Ammon's horn (tissue), 1 donor: ENCODE results near the gene SNX22.

Experiments used
- DNase-seq: peaks from one replicate; pipeline ENCODE4 v3.0.0-alpha.2; 2016; ENCODE audit warnings: low spot score

The SNX22 gene

DNA sequence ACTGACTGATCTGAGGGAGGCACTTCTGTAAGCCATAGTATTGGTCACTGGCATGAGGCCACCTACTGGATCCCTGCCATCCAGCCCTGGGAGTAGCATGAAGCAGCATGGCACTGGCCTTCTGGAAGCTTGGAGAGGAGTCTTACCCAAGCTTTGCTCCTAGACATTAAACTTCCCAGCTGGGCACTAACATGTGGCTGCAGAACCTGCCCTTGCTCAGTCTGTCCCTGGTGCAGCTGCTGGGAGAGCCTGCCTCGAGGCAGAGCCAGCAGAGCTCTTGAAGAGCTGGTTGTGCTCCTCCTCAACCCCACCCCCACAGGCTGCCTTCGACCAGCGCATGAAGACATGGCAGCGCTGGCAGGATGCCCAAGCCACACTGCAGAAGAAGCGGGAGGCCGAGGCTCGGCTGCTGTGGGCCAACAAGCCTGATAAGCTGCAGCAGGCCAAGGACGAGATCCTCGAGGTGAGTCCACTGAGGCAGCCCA lies 17.1 kb upstream of the SNX22 start:
- DNase-seq, result peak; percentile 86

DNA sequence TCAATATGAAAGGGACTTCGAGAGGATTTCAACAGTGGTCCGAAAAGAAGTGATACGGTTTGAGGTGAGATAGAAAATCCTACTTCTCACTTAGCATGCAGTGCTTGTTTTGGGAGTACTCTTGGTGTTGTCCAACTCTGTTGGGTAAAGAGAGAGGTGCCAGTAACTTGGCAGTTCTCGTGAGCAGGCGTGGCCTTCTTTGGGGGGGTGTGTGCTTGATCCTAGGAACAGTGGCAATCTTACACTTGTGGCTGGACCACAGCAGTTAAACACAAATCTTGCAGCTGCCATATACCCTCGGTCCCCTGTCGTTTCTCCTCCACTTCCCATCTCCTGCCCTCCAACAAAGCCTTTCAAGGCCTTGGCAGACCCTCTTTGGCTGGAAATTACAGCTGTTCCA lies 15.2 kb upstream of the SNX22 start:
- no peak for DNase-seq

DNA sequence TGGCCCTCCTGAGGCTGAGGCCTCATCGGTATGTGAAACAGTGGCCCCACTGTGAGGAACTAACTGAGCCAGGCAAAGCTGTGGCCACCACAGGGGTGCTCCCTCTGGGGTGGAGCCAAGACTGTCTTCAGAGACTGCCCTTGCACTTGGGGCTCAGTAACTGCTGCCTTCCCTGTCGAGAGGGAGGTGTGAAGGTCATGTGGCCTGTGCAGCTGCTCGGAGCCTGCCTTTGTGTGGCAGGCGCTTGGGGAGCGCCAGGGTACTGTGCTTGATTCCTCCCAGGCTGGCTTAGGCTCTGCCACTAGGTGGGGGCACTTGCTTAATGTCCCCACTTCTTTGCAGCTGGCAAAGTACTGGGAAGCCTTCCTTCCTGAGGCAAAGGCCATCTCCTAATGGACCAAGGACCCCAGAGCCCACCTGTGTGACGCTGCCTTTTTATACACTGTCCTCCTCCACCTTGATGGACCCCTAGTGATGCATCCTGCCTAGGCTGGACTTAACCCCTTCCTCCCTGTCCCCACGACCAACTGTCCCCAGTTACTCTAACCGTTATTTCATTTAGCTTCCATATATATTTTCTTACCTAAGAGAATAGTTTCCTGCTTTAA lies 14.2 kb upstream of the SNX22 start:
- DNase-seq, result peak; percentile 83

DNA sequence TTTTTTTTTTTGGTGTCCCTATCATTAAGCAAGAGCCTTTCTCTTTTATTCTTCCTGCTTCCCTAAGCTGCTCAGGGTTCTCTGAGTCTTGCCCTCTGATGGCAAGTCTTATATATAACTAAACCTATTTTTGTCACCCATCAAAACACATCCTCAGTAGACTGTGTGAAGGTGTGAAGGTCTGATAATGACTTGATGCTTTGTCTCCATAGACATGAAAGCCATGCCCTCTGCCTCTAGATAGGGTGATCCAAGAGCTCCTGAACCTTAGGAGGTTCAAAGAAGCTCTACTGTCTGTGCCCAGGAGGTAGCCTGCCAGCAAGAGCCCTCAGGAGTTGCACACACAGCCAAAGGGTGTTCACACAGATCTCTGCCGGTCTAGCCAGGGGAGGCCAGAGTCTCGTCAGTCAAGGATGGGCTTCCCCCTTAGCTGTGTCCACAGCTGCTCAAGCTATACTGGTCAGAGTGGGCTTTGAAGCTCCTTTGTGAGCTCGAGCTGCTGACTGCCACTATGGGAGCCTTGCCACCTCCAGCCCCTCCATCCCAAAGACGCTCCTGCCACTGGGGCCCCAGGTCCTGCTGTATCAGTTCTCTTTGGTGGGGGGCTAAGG lies 13.1 kb upstream of the SNX22 start:
- no peak for DNase-seq

DNA sequence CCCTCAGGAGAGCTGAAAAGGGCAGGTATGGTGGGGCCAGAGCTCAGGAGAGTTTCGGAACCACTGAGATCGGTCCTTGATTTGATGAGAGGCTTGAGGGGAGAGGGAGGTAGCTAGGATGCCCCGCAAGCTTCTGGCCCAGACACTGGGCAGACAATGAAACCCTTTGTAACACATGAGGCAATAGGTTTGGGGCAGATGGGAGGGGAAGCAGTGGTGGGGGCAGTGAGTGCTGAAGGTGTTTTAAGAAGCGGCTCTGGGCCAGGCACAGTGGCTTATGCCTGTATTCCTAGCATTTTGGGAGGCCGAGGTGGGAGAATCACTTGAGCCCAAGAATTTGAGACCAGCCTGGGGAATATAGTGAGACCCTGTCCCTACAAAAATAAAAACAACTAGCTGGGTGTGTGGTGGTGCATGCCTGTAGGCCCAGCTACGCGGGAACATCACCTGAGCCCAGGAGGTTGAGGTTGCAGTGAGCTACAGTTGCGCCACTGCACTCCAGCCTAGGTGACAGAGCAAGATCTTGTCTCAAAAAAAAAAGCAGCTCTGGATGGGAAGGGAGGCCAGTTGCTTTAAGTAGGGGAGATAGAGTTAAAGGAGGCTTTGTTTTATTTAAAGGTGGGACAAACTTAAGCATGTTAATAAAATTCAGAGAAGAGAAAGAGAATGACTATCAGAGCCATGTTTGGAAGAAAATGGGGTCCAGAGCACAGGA lies 9.6 kb upstream of the SNX22 start:
- DNase-seq, result no peak

DNA sequence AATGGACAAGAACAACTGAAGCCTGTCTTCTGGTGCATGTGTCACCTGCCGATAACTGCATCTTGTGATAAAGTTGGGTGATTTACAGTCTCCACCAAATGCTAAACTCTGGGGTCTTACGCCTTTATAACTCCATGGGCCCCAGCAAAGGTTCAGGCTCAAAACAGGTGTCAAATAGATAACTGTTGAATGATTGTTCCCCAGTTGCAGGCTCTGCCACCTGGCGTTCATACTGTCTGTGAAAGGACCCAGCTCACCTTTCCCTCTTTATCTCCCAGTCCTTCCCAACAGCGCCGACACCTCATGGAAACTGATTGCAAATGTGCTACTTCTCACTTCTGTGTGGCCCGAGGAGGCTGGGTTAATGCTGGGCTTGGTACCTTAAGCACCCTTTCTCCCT lies 8.3 kb upstream of the SNX22 start:
- no peak for DNase-seq

DNA sequence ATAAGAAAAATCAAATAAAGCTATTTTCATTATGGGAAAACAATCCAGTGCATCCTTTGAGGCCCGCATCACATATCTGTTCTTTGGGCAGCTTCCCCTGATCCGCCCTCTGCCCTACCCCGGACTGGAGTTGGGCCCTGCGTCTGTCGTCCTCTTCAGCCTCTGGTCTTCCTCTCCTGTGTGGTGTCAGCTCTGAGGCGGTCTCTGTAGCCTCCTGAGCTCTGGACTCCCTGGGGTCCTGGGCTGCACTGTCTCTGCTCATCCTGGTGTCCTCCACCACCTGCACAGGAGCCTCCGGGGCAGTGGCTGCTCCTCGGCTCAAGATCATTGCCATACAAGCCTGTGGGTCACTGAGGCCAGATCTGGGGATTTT lies 7.4 kb upstream of the SNX22 start:
- DNase-seq, result no peak

DNA sequence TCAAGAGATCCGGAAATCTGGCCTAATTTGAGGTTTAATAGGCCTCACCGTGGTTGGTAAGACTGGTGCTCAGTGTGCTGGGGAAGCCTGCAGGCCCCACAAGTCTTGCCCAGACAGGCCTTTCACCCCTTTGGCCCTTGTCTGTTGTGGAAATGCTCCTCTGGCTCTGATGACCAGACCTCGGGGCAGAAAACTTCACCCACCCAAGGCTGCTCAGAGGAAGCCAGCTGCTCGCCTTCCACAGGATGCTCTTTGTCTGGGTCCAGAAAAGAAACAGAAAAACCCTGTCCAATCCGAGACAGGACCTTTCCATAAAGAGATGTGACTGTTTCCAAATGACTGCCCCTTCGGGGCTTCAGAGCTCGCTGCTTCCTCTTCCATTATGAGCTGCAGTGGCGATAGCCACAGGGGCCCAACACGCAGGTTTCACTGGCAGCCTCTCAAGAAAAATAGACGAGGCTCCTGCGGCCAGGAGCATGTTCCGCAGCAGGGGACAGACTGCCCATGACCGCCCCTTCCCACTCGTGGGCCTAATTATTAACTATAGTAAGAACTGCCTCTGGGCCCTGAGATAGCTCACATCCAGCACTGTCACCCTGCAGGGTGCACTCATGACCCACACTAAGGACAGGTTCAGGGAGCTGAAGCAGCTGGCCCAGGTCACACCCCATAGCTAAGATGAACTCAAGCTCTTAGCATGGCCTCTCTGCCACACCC lies 6.8 kb upstream of the SNX22 start:
- DNase-seq, result no peak

DNA sequence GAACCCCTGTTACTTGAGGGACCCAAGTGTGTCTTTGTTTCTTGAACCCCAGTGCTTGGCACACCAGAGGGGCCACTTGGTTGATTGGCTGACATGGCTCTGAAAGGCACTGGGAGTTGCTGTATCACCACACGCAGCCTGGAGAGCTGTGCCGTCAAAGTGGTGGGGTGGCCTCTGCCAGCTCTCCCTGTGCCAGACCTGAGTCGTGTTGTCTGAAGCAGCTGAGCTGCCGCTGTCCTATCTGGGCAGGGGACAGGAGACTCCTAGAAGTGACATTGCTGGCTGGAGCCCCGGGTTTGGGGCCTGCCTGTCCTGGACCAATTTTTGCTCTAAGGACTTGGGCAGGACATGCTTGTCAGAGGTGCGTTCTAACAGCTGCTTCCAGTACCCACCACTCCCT lies 5.5 kb upstream of the SNX22 start:
- no peak for DNase-seq

DNA sequence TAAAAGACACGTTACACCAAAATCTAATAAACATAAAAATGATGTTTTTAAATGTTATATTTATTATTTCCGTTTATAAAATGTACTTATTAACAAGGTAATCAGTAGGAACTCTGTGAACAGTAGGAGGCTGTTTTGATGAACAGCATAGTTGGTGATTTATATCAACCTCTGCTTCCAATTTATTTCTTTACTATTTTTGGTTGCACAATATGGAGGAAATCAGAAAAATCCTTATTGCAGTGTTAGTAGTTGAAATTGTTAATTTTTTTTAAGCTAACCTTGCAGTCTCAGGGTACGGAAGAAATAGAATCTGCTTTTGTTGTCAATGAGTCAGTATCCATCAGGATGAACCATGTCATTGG lies 5.0 kb upstream of the SNX22 start:
- no peak for DNase-seq

DNA sequence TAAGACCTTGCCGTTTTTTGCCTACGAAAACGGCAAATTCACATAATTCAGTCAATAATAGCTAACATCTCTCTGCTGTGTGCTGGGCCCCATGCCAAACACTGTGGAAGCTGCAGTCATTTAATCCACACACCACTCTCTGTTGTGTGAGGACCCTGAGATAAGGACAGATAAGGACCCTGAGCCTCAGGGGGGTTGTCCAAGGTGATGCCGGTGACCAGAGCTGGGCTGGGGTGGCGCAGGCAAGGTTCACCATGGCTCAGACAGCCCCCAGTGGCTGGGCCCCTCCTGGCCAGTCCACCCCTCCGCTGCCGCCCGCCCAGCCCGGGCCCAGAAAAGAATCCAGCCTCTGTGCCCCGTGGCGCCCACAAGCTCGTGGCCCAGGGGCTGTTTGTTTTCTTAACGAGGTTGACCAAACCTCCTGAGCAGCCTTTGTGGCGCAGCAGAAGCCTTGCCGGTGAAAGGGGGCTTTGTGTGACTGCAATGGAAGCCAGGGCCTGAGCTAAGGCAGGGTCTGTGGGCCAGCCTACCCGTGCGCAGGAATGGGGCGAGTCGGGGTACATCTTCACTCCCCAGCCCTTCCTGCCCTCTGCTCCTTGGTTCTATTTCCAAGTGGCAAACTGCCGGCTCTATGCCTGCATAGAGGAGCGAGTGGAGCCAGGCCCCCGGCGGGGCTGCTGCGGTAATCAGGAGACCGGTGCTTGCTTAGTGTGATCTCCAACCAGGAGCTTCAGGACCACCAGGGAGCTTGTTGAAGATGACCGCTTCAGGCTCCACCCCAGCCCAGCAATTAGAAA lies 4.4 kb upstream of the SNX22 start:
- DNase-seq, result peak; percentile 78

DNA sequence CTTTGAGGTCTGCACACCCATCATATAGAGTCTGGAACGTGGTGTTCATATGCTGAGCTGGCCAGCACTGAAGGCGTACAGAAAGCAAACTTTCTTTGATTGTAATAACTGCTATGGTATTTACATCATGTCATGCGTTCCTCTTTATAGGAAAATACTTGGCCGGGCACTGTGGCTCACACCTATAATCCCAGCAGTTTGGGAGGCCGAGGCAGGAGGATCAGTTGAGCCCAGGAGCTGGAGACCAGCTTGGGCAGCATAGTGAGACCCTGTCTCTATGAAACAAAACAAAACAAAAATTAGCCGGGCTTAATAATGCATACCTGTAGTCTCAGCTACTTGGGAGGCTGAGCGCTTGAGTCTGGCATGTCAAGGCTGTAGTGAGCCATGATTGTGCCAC lies 3.4 kb upstream of the SNX22 start:
- DNase-seq, result no peak

DNA sequence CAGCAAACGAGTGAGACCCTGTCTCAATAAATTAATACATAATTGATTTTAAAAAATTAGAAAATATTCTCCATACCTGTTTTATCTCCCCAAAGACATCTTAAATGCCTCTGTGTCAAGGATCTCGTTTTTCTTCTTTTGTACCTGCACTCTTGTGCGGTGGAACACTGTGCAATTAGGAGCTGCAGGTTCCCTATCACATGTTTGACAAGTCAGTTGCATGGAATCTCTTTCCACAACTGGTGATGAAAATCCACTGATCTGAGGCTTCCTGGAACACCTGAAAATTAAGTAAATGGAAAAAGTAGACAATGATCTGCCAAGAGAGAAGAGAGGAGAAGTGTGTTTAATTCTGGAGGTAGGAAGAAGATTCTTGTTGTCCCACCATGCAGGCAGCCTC lies 3.0 kb upstream of the SNX22 start:
- DNase-seq, result no peak

DNA sequence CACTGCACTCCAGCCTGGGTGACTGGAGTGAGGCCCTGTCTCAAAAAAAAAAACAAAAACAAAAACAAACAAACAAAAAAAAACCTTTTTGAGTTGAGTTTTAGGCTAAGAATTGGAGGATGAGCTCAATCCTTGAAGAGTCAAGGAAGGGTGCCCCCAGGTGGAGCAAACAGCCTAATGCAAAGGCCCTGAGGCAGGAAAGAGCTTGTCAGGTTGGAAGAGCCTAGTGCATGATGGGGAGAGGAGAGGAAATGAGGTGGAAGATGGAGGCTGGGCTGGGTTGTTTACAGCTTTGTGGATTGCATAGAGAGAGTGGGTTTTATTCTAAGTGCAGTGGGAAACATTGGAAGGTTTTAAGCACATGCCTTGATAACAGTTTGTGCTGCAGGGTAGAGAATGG lies 2.1 kb upstream of the SNX22 start:
- no peak for DNase-seq

DNA sequence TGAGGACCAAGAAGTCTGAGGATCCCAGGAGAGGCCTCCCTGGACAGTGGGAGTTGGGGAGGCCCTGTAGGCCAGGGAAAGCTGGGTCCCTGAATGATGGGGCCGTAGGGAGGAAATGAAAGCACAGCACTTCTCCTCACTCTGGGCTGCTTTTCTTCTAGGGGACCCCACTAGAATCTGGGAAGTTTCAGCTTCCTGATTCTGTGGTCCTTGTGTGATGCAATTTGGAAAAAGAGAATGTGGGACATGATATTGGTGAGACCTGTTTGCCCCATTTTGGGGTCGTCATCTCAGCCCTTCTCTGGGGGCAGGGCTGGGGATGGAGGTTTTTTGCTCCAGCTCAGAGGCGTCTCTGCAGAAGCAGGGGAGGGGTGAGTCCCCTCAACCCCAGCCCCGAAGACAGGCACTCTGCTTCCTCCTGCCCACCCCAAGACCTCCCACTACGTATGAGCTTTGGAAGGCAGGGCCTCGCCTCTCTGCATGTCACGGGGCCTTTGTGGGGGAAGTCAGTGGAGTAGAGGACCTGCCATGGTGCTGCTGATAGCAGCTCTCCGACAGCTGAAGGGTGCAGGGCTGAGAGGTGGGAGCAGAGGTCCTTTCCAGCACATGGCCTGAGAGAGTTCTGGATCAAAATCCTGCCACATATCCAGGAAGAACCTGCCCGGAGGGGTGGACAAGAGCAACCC lies 1.5 kb upstream of the SNX22 start:
- no peak for DNase-seq

DNA sequence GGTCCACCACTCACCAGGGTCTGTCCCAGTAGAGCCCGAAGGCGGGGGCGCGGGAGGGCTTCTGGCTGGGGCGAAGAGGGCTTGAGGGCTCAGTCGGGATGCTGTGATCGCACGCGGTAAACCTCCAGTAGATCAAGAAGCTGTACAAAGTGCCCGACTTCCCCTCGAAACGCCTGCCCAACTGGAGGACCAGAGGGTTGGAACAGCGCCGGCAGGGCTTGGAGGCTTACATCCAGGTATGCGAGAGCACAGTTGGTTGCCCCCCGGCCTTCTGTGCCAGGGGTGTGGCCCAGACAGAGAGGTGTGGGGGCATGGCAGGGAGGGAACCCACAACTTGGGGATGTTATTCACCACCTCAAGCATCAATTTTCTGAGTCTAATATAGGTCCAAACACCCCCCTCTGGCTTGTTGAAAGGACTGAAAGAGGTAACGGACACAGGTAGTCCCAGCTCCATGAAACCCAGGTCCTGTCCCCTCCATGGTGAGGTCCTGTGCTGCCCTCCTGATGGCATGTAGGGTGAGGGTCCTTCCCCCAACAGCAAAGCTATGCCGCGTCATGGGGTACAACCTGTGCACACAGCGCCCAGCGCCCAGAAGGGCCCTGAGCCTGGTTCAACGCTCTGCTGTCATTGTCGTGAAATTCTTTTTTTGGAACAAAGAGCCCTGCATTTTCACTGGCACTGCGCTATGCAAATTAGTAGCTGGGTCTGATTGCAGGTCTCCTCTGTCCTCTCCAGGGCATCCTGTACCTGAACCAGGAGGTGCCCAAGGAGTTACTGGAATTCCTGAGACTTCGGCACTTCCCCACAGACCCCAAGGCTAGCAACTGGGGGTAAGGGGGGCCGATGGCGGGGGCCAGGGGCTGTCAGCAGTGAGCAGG lies 1.2 kb downstream of the SNX22 start:
- no peak for DNase-seq

DNA sequence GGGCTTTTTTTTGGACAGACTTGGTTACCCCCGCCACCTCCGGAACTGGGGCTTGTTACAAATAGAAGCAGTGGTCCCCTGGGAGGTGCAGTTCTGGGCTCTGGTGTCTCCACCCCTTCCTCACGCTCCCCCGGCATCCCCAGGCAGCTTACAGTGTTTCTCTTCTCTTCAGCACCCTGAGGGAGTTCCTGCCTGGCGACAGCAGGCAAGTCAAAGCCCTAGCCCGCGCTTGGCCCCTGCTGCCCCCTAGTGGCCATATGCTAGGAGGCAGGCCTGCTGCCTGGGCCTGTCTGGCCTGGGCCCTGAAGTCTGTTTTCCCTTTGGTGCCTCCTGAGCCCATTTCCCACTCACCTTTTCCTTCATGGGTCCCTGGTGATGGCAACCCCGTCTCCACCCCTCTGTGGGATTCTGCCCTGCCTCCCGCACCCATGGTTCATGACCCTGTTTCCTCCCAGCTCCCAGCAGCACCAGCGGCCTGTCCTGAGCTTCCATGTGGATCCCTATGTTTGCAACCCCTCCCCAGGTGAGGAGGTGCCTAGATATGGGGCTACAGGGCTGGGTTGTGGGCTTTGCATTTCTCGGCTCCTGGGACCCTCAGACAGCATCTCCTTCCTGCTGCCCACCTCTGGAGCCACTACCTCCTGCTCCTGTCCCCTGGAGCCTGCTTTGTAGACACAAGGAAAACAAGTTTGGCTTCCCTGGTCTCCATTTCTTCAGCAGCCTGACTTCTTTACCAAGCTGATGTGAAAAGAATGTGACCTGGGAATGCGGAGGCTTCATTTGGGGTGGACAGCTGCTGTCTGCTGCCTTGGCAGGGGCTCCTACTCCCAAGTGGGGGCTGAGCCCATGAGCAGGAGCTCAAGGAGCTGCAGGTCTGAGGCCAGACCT lies 2.2 kb downstream of the SNX22 start:
- DNase-seq, result peak; percentile 94

DNA sequence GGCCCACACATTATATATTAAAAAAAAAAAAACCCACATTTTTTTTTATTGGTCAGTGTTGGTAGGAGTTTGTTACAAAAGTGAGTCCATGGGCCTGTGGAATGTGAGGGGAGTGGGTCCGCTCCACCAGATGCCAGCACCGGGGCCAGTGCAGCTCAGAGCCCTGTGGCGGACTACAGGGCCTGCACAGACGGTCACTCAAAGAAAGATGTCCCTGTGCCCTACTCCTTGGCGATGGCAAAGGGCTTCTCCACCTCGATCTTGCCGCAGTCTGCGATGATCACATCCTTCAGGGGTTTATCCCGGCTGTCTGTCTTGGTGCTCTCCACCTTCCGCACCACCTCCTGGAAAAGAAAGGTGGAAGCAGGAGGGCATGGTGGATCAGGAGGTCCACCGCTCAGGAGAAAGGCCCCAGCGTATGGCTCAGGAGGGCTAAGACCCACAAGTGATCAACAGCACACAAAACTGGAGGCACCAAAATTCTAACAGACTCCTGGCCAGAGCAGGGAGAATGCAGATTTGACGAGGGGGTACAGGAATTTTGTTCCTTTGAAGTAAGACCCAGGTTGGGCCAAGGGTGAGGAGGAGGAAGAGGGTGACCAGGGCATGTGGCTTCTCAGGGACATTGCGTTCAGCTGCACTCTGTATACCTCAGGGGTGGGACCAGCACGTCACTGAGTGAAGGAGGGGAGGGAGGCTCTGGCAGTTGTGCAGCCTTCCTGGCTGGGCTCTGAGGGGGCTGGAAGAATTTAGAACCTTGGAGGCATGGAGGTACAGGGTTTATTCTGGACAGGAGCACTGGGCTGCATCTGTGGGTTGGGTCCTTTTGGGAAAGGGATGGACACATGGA lies 4.5 kb downstream of the SNX22 start:
- no peak for DNase-seq
